GM23248 (cell line): Measurements from ENCODE around the gene MAVS. TPM values are rescaled to one million over a fixed set of nuclear protein-coding genes. Genes with fewer than 3 reads are reported as not detected.
"Not testable (repeated sequence)": the region's sequence is repeated elsewhere in the genome, so short reads cannot be mapped to it uniquely, and the experiment has no call there.

Experiments used
- DNase-seq: peaks from one replicate; pipeline ENCODE4 v3.0.0-alpha.2; 2015
- H2AFZ ChIP-seq: fragments of 200-600 bp; sonication (generic); 2 replicates; pipeline ENCODE4 v1.6.1; 2016; ENCODE audit warnings: antibody characterized with exemption
- H3F3A ChIP-seq: fragments of 200-600 bp; sonication (generic); 2 replicates; pipeline ENCODE4 v1.6.1; 2016; ENCODE audit warnings: mild to moderate bottlenecking, antibody characterized with exemption, mixed run types; ENCODE audit not compliant: insufficient read depth
- H3K27ac ChIP-seq: fragments of 200-600 bp; sonication (generic); 2 replicates; pipeline ENCODE4 v1.5.1; 2016; ENCODE audit warnings: mild to moderate bottlenecking
- H3K27me3 ChIP-seq: fragments of 200-600 bp; sonication (generic); replicated peaks from 2 replicates; pipeline ENCODE4 v1.6.1; 2016; ENCODE audit warnings: mild to moderate bottlenecking; ENCODE audit not compliant: insufficient read depth
- H3K36me3 ChIP-seq: fragments of 200-600 bp; sonication (generic); 2 replicates; pipeline ENCODE4 v1.6.1; 2016; ENCODE audit warnings: low read depth, mild to moderate bottlenecking
- H3K4me1 ChIP-seq: fragments of 200-600 bp; sonication (generic); 2 replicates; pipeline ENCODE4 v1.6.1; 2016; ENCODE audit warnings: mild to moderate bottlenecking; ENCODE audit not compliant: insufficient read depth
- H3K4me2 ChIP-seq: fragments of 200-600 bp; sonication (generic); one replicate; pipeline ENCODE4 v1.6.1; 2016; ENCODE audit warnings: mild to moderate bottlenecking; ENCODE audit not compliant: unreplicated experiment
- H3K4me3 ChIP-seq: fragments of 200-600 bp; sonication (generic); 2 replicates; pipeline ENCODE4 v1.5.1; 2016; ENCODE audit warnings: mild to moderate bottlenecking
- H3K79me2 ChIP-seq: fragments of 200-600 bp; sonication (generic); 2 replicates; pipeline ENCODE4 v1.6.1; 2016; ENCODE audit warnings: mild to moderate bottlenecking; ENCODE audit not compliant: insufficient read depth
- H3K9ac ChIP-seq: fragments of 200-600 bp; sonication (generic); 2 replicates; pipeline ENCODE4 v1.6.1; 2016; ENCODE audit warnings: mild to moderate bottlenecking
- H3K9me2 ChIP-seq: fragments of 200-600 bp; sonication (generic); 2 replicates; pipeline ENCODE4 v1.6.1; 2016; ENCODE audit warnings: mixed run types, mild to moderate bottlenecking, moderate library complexity; ENCODE audit not compliant: insufficient read depth
- H3K9me3 ChIP-seq: fragments of 200-600 bp; sonication (generic); one replicate; pipeline ENCODE4 v1.6.1; 2017; ENCODE audit warnings: low read depth
- H4K20me1 ChIP-seq: fragments of 200-600 bp; sonication (generic); 2 replicates; pipeline ENCODE4 v1.6.0; 2016; ENCODE audit not compliant: insufficient read depth
- EZH2 ChIP-seq: fragments of 200-600 bp; sonication (generic); IDR thresholded peaks from 2 replicates; pipeline ENCODE4 v1.6.1; 2018; ENCODE audit warnings: antibody characterized with exemption, mild to moderate bottlenecking; ENCODE audit not compliant: insufficient read depth, poor library complexity, severe bottlenecking
- EZH2phosphoT487 ChIP-seq: fragments of 200-600 bp; sonication (generic); IDR thresholded peaks from 2 replicates; pipeline ENCODE4 v1.6.1; 2018; ENCODE audit warnings: antibody characterized with exemption, moderate library complexity, mild to moderate bottlenecking, low read depth; ENCODE audit not compliant: insufficient read depth
- WGBS, 2 experiments: methylation state at CpG; one replicate each; pipeline ENCODE4 v1.1.6; 2015 to 2017; ENCODE audit warnings: low lambda C conversion rate in 2 of 2, low coverage in 1 of 2; ENCODE audit errors: missing lambda C conversion rate in 2 of 2; 5-methylcytosine and 5-hydroxymethylcytosine counted together
- in situ Hi-C: fragments of 300-500 bp; cut with MboI; formaldehyde crosslinking; loops from 2 replicates; pipeline ENCODE4 v1.15.0; 2020
- polyA plus RNA-seq: library from polyadenylated mRNA; unstranded; fragments of >200 nt; fragmentation: Nextera tagmentation; extraction: Ambion mirVana; gene quantifications from 2 replicates; pipeline ENCODE4 v1.2.1, GENCODE V29; 2016
- total RNA-seq: library from RNA; depleted of rRNA; stranded (reverse); fragments of >200 nt; shearing (Covaris generic); gene quantifications from 2 replicates; pipeline ENCODE4 v1.2.3, GENCODE V29; 2014

Gene MAVS
- total and polyA plus RNA-seq, 2 experiments from 2014 or later: 12.0 to 22.0 TPM

- Histone ChIP-seq H4K20me1 (no peaks in the 10 kb centered on the region), H3K36me3 (no peaks in the 10 kb centered on the region), H3K9ac (no peak overlapping the region), H3K79me2 (no peaks in the 10 kb centered on the region), H3K4me1 (0 out of 2 replicates have a peak, but pooled peaks cover 4% of the 10 kb centered on the region), H3K27me3 (no peaks in the 10 kb centered on the region), H3K4me3 (no peak overlapping the region), H3K27ac (no peak overlapping the region), H3F3A (0 out of 2 replicates have a peak, but pooled peaks cover 2% of the 10 kb centered on the region), H3K4me2 (no peak overlapping the region), H3K9me3 (no peaks in the 10 kb centered on the region), H2AFZ (no peak overlapping the region), H3K9me2 (no peaks in the 10 kb centered on the region)
- TF ChIP-seq EZH2phosphoT487: no peak
- TF ChIP-seq EZH2: no peak
- 85 to 86% methylated on average over 3 of the region's 3 CpGs for WGBS, 2 experiments
- no peak for DNase-seq
- in situ Hi-C loops: no loop called here
Observed at GRCh38 chr20:3839328-3839727, 7.3 kb upstream of the MAVS start.

GRCh38 chr20:3840201-3840600 lies 6.4 kb upstream of the MAVS start:
- H3F3A ChIP-seq, H3K9me3 ChIP-seq, H3K4me2 ChIP-seq, DNase-seq, H3K9me2 ChIP-seq, H3K36me3 ChIP-seq, H3K4me1 ChIP-seq, H3K79me2 ChIP-seq, H3K27me3 ChIP-seq, H3K9ac ChIP-seq, H2AFZ ChIP-seq, in situ Hi-C loops, H3K27ac ChIP-seq, H4K20me1 ChIP-seq, H3K4me3 ChIP-seq: not testable (repeated sequence)
- 84 to 85% methylated on average over 7 of the region's 7 CpGs for WGBS, 2 experiments

- H3K9me3 ChIP-seq: no peaks in the 10 kb centered on the region
- H4K20me1 ChIP-seq: no peaks in the 10 kb centered on the region
- 91% methylated on average over 7 of the region's 7 CpGs for whole genome bisulfite sequencing, 2 experiments
- TF ChIP-seq EZH2 (no peak), EZH2phosphoT487 (no peak)
- no peak overlapping the region for H2AFZ ChIP-seq
- 0 out of 2 replicates have a peak, but pooled peaks cover 8% of the 10 kb centered on the region for H3F3A ChIP-seq
- H3K4me1 ChIP-seq: peaks cover 4% of the 10 kb centered on the region; the same call in 1 of the 2 replicates
- H3K4me3 ChIP-seq: no peak overlapping the region
- H3K9ac ChIP-seq: no peak overlapping the region
- no peak overlapping the region for H3K4me2 ChIP-seq
- H3K27ac ChIP-seq: no peak overlapping the region
- no peaks in the 10 kb centered on the region for H3K36me3 ChIP-seq
- in situ Hi-C loops: no loop called here
- H3K27me3 ChIP-seq: no peaks in the 10 kb centered on the region
- no peak for DNase-seq
- peaks cover 13% of the 10 kb centered on the region for H3K79me2 ChIP-seq
- no peaks in the 10 kb centered on the region for H3K9me2 ChIP-seq
Observed at GRCh38 chr20:3842348-3842930, 4.2 kb upstream of the MAVS start.

GRCh38 chr20:3843490-3843889 lies 3.1 kb upstream of the MAVS start:
- TF ChIP-seq EZH2phosphoT487: no peak
- no peak for TF ChIP-seq EZH2
- no peaks in the 10 kb centered on the region for H3K27me3 ChIP-seq
- H3K36me3 ChIP-seq: no peaks in the 10 kb centered on the region
- H3F3A ChIP-seq: 0 out of 2 replicates have a peak, but pooled peaks cover 8% of the 10 kb centered on the region
- H4K20me1 ChIP-seq: no peaks in the 10 kb centered on the region
- H3K9me2 ChIP-seq: no peaks in the 10 kb centered on the region
- H3K4me1 ChIP-seq: peaks cover 10% of the 10 kb centered on the region
- H3K9me3 ChIP-seq: no peaks in the 10 kb centered on the region
- DNase-seq: peak; percentile 75
- H3K9ac ChIP-seq: no peak overlapping the region
- WGBS, 2 experiments: 24% methylated on average over 5 of the region's 5 CpGs
- H3K4me3 ChIP-seq: no peak overlapping the region
- no peak overlapping the region for H3K4me2 ChIP-seq
- peaks cover 23% of the 10 kb centered on the region for H3K79me2 ChIP-seq
- H2AFZ ChIP-seq: no peak overlapping the region
- peak overlapping the region; percentile 46 for H3K27ac ChIP-seq
- in situ Hi-C loops: no loop called here

GRCh38 chr20:3843990-3844619 lies 2.5 kb upstream of the MAVS start:
- in situ Hi-C loops, DNase-seq, H3K9me2 ChIP-seq, H3K4me2 ChIP-seq, H3F3A ChIP-seq, H2AFZ ChIP-seq, H3K9me3 ChIP-seq, H3K36me3 ChIP-seq, H3K9ac ChIP-seq, H4K20me1 ChIP-seq, H3K4me3 ChIP-seq, H3K27me3 ChIP-seq, H3K4me1 ChIP-seq: not testable (repeated sequence)
- H3K27ac ChIP-seq: peak overlapping the region; percentile 46
- H3K79me2 ChIP-seq: peaks cover 29% of the 10 kb centered on the region
- WGBS, 2 experiments: 89 to 90% methylated on average over 9 of the region's 9 CpGs
